SU-DHL-6 (cell line): ENCODE measurements around the gene BTBD16.

Source experiments
- H2AFZ ChIP-seq: fragments of 200-600 bp; sonication (generic); 2 replicates; pipeline ENCODE4 v1.6.1; 2014; ENCODE audit warnings: low read depth, mild to moderate bottlenecking, moderate library complexity, mixed read lengths, antibody characterized with exemption, low read length; ENCODE audit not compliant: severe bottlenecking
- H3F3A ChIP-seq: fragments of 200-600 bp; shearing (Covaris generic); 2 replicates; pipeline ENCODE4 v1.6.0; 2016; ENCODE audit warnings: antibody characterized with exemption, mild to moderate bottlenecking; ENCODE audit not compliant: insufficient read depth
- H3K27ac ChIP-seq: fragments of 200-600 bp; sonication (generic); 2 replicates; pipeline ENCODE4 v1.5.1; 2016; ENCODE audit warnings: low read depth, mild to moderate bottlenecking, low read length, moderate library complexity, mixed read lengths
- H3K27me3 ChIP-seq: fragments of 200-600 bp; sonication (generic), shearing (Covaris generic); 2 replicates; pipeline ENCODE4 v1.6.0; 2014; ENCODE audit warnings: mild to moderate bottlenecking, low read length
- H3K36me3 ChIP-seq: fragments of 200-600 bp; sonication (generic); 2 replicates; pipeline ENCODE4 v1.6.1; 2014; ENCODE audit warnings: mild to moderate bottlenecking, low read length, mixed read lengths
- H3K4me2 ChIP-seq: fragments of 300-600, 200-600 bp; shearing (Covaris generic), sonication (generic); 2 replicates; pipeline ENCODE4 v1.6.0; 2014; ENCODE audit warnings: low read length, low read depth, mild to moderate bottlenecking; ENCODE audit not compliant: poor library complexity, severe bottlenecking
- H3K4me3 ChIP-seq: fragments of 200-600 bp; sonication (generic); 2 replicates; pipeline ENCODE4 v1.5.1; 2014; ENCODE audit warnings: antibody characterized with exemption, low read length, mild to moderate bottlenecking, mixed read lengths; ENCODE audit not compliant: insufficient read depth, poor library complexity, severe bottlenecking
- H3K79me2 ChIP-seq: fragments of 200-600 bp; sonication (generic); 2 replicates; pipeline ENCODE4 v1.6.1; 2014; ENCODE audit warnings: mild to moderate bottlenecking, low read length, moderate library complexity; ENCODE audit not compliant: insufficient read depth
- H3K9ac ChIP-seq: fragments of 200-600 bp; sonication (generic); 2 replicates; pipeline ENCODE4 v1.7.0; 2014; ENCODE audit warnings: mild to moderate bottlenecking, low read length
- H3K9me2 ChIP-seq: fragments of 200-600 bp; sonication (generic); replicated peaks from 2 replicates; pipeline ENCODE4 v1.6.1; 2014; ENCODE audit warnings: low read length; ENCODE audit not compliant: insufficient read depth
- H3K9me3 ChIP-seq: fragments of 200-600 bp; sonication (generic); 2 replicates; pipeline ENCODE4 v1.6.1; 2014; ENCODE audit warnings: low read length, mixed read lengths; ENCODE audit not compliant: insufficient read depth
- H4K20me1 ChIP-seq: fragments of 200-600 bp; sonication (generic); 2 replicates; pipeline ENCODE4 v1.6.1; 2014; ENCODE audit warnings: low read depth, mild to moderate bottlenecking, antibody characterized with exemption, low read length, moderate library complexity, mixed read lengths
- CTCF ChIP-seq: fragments of 200-600 bp; sonication (generic); IDR thresholded peaks from one replicate; pipeline ENCODE4 v1.5.1; 2017; ENCODE audit warnings: antibody characterized with exemption, mild to moderate bottlenecking, low read length, moderate library complexity; ENCODE audit not compliant: insufficient read depth, poor library complexity, severe bottlenecking
- EZH2phosphoT487 ChIP-seq: fragments of 200-600 bp; sonication (generic), shearing (Covaris generic); conservative IDR thresholded peaks from 2 replicates; pipeline ENCODE4 v1.6.1; 2018; ENCODE audit warnings: mild to moderate bottlenecking, antibody characterized with exemption, low read length, moderate library complexity, mixed read lengths

BTBD16 gene

GRCh38 chr10:122295451-122295809, 24.3 kb downstream of the BTBD16 start:
- Histone ChIP-seq H4K20me1 (no peaks in the 10 kb centered on the region), H3K9me3 (no peaks in the 10 kb centered on the region), H3F3A (no peaks in the 10 kb centered on the region), H3K9me2 (no peaks in the 10 kb centered on the region), H2AFZ (no peak overlapping the region), H3K36me3 (no peaks in the 10 kb centered on the region), H3K4me2 (no peak overlapping the region), H3K9ac (no peak overlapping the region), H3K27ac (no peak overlapping the region), H3K4me3 (no peak overlapping the region), H3K27me3 (no peaks in the 10 kb centered on the region), H3K79me2 (no peaks in the 10 kb centered on the region)
- TF ChIP-seq EZH2phosphoT487 (no peak), CTCF (no peak)

- H3K27ac ChIP-seq, result no peak overlapping the region
- no peaks in the 10 kb centered on the region for H3F3A ChIP-seq
- no peaks in the 10 kb centered on the region for H3K27me3 ChIP-seq
- no peaks in the 10 kb centered on the region for H4K20me1 ChIP-seq
- no peak overlapping the region for H2AFZ ChIP-seq
- H3K4me3 ChIP-seq, result no peak overlapping the region
- no peaks in the 10 kb centered on the region for H3K36me3 ChIP-seq
- H3K79me2 ChIP-seq, result no peaks in the 10 kb centered on the region
- no peaks in the 10 kb centered on the region for H3K9me2 ChIP-seq
- no peak overlapping the region for H3K4me2 ChIP-seq
- no peak for TF ChIP-seq CTCF
- TF ChIP-seq EZH2phosphoT487, result no peak
- no peak overlapping the region for H3K9ac ChIP-seq
- no peaks in the 10 kb centered on the region for H3K9me3 ChIP-seq
Measured at GRCh38 chr10:122296363-122297120, 25.4 kb downstream of the BTBD16 start.

GRCh38 chr10:122297583-122297982, 26.5 kb downstream of the BTBD16 start:
- no peak overlapping the region for H3K4me3 ChIP-seq
- no peak overlapping the region for H3K9ac ChIP-seq
- no peaks in the 10 kb centered on the region for H3K27me3 ChIP-seq
- H4K20me1 ChIP-seq, result no peaks in the 10 kb centered on the region
- H3K79me2 ChIP-seq, result no peaks in the 10 kb centered on the region
- no peak overlapping the region for H3K4me2 ChIP-seq
- H2AFZ ChIP-seq, result no peak overlapping the region
- H3K27ac ChIP-seq, result no peak overlapping the region
- H3K9me2 ChIP-seq, result no peaks in the 10 kb centered on the region
- no peaks in the 10 kb centered on the region for H3K36me3 ChIP-seq
- H3F3A ChIP-seq, result no peaks in the 10 kb centered on the region
- TF ChIP-seq CTCF, result no peak
- no peak for TF ChIP-seq EZH2phosphoT487
- H3K9me3 ChIP-seq, result no peaks in the 10 kb centered on the region
